Measurements from ENCODE around the gene MAP3K10. TPM values are rescaled to one million over a fixed set of nuclear protein-coding genes. Genes with fewer than 3 reads are reported as not detected.
A peak's percentile ranks its signal among the peaks of the same experiment; 100 is the strongest.
"Not testable (repeated sequence)": the region's sequence is repeated elsewhere in the genome, so short reads cannot be mapped to it uniquely, and the experiment has no call there.

The MAP3K10 gene
- total RNA-seq, 1 donor from 2014 or later: 31.4 TPM

DNA sequence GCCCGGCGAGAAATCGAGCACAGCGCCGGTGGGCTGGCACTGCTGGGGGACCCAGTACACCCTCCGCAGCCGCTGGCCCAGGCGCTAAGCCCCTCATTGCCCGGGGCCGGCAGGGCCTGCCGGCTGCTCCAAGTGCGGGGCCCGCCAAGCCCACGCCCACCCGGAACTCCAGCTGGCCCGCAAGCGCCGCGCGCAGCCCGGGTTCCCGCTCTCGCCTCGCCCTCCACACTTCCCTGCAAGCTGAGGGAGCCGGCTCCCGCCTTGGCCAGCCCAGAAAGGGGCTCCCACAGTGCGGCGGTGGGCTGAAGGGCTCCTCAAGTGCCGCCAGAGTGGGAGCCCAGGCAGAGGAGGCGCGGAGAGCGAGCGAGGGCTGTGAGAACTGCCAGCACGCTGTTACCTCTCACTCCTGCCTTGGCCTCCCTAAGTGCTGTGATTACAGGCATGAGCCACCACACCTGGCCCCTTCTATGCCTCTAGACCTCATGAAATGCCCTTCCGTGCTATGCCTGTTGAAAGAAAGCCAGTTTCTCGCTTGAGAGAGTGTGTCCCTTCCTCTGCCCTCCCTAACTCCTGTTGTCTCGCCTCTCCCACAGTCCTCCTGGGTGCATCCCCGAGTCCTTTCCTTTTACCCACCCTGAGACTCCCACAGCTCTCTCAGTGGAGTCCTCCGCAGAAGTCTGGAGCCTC, 20.8 kb upstream of the MAP3K10 start:
- DNase-seq (ENCODE audit: low spot score in 2 of 2); FAIRE-seq: not testable (repeated sequence)

DNA sequence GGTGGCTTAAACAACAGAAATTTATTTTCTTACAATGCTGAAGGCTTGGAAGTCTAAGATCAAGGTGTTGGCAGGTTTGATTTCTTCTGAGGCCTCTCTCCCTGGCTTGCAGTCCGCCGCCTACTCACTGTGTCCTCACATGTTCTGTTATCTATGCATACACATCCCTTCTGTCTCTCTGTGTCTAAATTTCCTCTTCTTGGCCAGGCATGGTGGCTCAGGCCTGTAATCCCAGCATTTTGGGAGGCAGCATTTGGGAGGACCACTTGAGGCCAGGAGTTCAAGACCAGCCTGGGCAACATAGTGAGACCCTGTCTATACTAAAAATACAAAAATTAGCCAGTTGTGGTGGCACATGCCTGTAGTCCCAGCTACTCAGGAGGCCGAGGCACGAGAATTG, 19.9 kb upstream of the MAP3K10 start:
- FAIRE-seq; DNase-seq (ENCODE audit: low spot score in 2 of 2): not testable (repeated sequence)

DNA sequence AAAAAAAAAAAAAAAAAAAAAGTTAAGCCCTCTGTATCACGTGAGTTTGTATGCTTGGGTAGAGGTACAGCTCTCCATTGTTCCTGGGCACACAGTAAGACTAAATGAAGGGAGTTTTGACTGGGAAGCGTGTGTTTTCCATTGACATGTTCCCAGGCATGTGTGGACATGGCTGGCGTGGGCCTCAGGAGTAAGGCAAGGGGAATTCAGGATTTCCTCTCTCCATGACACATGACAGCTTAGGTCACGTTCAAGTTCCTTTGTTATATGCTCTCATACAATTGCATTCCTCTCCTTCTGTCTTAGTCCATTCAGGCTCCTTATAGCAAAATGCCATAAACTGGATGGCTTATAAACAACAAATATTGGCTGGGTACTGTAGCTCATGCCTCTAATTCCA, 17.1 kb upstream of the MAP3K10 start:
- DNase-seq (ENCODE audit: low spot score in 2 of 2) (no peak), FAIRE-seq (no peak)

DNA sequence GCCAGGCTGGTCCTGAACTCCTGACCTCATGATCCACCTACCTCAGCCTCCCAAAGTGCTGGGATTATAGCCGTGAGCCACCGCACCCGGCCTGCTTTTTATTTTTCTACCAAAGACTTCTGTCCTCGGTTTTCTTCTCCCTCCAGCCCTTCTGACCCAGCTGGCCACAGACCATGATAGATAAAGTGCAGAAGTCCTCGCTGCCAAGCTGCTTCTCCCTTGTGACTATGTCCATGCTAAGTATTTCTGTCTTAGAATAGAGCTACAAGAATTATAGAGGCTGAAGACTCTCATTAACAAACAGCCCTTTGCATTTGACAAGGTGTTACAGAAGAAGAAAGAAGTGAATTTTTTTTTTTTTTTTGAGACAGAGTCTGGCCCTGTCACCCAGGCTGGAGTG, 15.4 kb upstream of the MAP3K10 start:
- DNase-seq (ENCODE audit: low spot score in 2 of 2): no peak
- FAIRE-seq: no peak

DNA sequence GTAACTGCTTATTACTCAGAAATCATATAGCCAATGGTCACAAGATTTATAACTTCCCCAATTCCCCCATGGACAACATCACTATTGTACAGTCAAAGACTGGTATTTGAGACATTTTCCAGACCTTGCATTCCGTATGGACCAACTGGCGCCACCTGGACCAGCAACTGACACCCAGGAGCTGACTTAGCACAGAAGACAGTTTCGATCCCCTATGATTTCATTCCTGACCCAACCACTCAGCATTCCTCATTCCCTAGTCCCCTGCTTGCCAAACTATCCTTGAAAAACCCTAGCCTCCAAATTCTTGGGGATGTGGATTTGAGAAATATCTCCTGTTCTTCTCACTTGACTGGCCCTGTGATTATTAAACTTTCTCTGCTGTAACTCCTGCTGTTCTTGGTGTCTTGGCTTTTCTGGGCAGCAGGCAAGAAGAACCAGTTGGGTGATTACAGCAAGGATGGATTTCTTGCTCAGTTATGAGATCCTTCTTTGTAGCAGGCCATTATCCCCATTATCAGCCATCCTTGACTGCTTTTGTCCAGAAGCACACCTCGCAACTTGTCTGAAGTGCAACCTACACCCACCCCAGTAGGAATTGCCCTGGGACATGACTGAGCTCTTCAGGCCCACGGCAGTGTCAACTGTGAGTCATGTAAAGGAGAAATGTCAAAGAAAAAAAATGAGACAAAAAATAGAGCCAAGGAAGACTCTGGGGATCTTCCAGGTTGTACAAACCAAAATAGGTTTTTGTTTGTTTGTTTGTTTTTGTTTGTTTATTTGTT, 13.7 kb upstream of the MAP3K10 start:
- FAIRE-seq (no peak), DNase-seq (ENCODE audit: low spot score in 2 of 2) (no peak)

DNA sequence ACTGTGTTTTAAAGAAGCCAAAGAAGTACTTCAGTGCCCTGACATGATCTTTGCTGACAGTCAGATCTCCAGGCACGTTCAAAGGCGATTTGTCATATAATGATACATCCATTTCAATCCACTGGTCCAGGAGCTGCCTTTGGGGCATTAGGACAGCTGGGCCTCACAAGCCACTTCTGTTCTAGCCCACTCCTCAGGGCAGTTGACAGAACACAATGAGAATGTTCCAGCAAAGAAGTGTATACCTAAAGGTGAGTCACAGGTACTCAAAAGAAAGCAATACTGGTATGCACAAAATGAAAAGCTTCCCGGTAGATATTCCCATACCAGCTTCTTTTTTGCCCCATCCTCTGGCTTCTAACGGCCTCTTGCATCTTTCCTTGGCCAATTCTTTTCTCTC, 12.5 kb upstream of the MAP3K10 start:
- no peak for DNase-seq (ENCODE audit: low spot score in 2 of 2)

DNA sequence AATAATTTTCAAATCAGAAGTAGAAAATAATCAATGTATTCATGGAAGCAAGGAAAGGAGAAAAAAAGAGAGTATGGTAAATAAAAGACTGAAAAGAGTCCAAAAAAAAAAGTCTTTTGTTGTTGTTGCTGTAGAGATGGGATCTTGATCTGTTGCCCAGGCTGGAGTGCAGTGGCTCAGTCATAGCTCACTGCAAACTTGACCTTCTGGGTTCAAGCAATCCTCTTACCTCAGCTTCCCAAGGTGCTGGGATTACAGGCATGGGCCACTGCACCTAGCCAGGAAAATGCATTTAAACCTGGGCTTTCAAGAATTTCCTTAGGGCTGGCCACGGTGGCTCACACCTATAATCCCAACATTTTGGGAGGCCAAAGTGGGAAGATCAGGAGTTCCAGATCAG, 7.0 kb upstream of the MAP3K10 start:
- no peak for FAIRE-seq
- DNase-seq (ENCODE audit: low spot score in 2 of 2): no peak

More for the DNA sequence above, 12.5 kb upstream of the MAP3K10 start:
- FAIRE-seq: no peak

DNA sequence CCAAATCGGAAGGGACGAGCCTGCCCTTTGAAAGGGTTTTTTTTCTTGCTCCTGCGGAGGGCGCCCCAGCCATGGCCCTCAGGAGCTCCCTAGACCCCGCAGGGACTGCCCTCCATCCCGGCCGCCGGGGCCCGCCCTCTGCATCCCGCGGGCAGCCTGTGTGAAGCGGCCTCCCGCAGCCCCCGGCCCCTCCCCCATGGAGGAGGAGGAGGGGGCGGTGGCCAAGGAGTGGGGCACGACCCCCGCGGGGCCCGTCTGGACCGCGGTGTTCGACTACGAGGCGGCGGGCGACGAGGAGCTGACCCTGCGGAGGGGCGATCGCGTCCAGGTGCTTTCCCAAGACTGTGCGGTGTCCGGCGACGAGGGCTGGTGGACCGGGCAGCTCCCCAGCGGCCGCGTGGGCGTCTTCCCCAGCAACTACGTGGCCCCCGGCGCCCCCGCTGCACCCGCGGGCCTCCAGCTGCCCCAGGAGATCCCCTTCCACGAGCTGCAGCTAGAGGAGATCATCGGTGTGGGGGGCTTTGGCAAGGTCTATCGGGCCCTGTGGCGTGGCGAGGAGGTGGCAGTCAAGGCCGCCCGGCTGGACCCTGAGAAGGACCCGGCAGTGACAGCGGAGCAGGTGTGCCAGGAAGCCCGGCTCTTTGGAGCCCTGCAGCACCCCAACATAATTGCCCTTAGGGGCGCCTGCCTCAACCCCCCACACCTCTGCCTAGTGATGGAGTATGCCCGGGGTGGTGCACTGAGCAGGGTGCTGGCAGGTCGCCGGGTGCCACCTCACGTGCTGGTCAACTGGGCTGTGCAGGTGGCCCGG, 815 bp downstream of the MAP3K10 start:
- FAIRE-seq: no peak

DNA sequence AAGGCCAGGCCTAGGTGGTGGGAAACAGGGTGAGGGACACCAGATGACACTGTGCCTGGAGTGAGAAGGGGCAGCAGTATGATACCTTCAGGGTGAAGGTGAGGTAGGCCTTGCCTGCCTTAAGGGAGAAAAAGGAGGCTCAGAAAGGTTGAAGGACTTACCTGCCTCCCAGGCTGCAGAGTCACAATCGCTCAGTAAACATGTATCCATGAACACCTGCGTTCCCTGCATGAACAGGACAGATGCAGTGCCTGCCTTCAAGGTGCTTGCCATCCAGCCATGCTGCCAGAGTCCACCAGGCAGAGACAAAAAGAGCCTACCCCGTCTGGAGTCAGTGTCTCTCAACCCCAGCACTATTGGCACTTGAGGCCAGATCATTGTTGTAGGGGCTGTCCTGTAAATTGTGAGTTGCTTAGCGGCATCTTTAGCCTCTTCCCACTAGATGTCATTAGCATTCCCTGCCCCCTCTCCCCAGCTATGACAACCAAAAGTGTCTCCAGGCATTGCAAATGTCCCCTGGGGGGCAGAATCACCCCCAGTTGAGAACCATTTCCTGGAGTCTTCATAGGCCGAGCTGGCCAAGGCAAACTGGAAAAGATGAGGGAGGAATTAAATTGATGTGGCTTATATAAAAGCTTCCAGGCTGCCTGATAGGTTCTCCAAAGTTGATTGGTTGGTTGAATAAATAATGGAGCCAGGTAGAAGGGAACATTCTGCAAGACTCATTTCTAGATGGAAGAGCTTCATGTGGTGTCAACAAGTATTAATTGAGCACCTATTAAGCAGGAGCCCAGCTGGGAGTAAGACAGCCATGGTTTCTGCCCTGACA, 1.7 kb downstream of the MAP3K10 start:
- DNase-seq (ENCODE audit: low spot score in 2 of 2) (no peak), FAIRE-seq (no peak)

More for the DNA sequence above, 815 bp downstream of the MAP3K10 start:
- peak in 1 of 2 donors; percentile 50 for DNase-seq (ENCODE audit: low spot score in 2 of 2)

DNA sequence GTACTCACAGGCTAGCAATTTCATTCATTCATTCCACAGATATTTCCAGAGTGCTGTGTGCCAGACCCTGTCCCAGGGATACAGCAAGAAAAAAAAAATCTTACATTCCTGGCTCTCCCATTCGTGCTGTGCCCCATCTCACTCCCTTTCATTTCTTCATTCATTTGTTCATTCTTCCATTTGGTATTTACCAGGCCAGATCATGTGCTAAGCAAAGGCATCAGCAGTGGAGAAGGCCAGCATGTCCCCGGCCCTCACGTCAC, 2.3 kb downstream of the MAP3K10 start:
- no peak for FAIRE-seq
- no peak for DNase-seq (ENCODE audit: low spot score in 2 of 2)

DNA sequence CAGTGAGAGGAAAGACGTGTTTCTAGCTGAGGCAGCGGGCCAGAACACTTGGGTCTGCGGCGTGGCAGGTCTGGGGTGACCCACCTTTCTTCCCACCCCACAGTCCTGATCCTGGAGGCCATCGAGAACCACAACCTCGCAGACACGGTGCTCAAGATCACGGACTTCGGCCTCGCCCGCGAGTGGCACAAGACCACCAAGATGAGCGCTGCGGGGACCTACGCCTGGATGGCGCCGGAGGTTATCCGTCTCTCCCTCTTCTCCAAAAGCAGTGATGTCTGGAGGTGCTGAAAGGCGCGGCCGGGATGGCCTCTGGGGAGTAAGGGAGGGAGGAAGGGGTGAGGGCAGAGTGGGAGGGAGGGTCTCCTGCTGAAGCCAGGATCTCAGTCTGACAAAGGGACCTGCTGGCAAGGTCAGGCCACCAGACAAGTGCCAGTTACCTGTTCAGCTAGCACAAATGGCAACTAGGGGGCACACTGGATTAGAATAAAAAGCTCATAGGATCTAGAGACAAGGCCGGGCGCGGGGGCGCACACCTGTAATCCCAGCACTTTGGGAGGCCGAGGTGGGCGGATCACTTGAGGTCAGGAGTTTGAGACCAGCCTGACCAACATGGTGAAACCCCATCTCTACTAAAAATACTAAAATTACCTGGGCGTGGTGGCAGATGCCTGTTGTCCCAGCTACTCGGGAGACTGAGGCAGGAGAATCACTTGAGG, 7.2 kb downstream of the MAP3K10 start:
- DNase-seq (ENCODE audit: low spot score in 2 of 2): no peak
- no peak for FAIRE-seq

DNA sequence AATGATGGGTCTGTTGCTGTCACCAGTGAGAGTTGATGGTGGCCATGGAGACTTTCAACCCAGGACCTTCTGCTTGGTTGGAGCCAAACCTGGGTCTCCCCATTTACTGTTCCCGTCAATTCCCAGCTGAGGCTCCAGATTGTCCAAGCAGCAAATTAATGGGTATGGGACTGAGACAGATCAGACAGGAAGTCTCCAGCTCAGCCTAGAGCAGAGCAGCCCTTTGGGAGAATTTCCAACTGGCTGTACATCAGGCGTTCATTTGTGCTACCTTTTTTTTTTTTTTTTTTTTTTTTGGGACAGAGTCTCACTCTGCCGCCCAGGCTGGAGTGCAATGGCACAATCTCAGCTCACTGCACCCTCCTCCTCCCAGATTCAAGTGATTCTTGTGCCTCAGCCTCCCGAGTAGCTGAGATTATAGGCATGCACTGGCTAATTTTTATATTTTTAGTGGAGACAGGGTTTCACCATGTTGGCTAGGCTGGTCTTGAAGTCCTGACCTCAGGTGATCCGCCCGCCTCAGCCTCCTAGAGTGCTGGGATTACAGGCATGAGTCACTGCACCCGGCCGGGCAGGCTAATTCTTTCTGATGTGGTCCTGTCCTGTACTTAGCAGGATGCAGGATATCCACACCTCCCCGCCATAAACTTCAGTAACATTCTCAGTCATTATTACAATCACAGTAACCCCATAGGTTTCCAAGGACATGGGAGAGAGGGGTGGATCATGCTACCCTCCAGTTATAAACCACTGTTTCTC, 9.3 kb downstream of the MAP3K10 start:
- FAIRE-seq (no peak), DNase-seq (ENCODE audit: low spot score in 2 of 2) (no peak)

DNA sequence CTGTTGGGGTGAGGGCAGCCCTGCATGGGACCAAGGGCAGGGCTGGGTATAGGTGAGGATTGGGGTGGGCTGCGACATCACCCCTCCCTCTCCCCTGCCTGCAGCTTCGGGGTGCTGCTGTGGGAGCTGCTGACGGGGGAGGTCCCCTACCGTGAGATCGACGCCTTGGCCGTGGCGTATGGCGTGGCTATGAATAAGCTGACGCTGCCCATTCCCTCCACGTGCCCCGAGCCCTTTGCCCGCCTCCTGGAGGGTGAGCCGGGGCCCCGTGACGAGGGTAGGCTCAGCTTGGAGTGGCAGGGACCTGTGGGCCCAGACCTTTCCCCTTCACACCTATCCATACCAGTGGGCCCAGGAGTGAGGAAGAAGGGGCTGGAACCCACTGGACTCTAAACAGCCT, 13.2 kb downstream of the MAP3K10 start:
- FAIRE-seq (no peak), DNase-seq (ENCODE audit: low spot score in 2 of 2) (no peak)

DNA sequence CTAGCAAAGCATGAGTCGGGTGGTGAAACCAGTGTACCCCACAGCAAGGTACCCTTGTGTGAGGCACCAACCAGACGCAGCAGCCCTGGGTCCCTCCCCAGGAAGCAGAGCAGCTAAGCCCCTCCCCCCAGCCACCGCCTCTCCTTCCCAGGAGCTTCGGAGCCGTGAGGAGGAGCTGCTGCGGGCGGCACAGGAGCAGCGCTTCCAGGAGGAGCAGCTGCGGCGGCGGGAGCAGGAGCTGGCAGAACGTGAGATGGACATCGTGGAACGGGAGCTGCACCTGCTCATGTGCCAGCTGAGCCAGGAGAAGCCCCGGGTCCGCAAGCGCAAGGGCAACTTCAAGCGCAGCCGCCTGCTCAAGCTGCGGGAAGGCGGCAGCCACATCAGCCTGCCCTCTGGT, 14.5 kb downstream of the MAP3K10 start:
- FAIRE-seq (no peak), DNase-seq (ENCODE audit: low spot score in 2 of 2) (no peak)

DNA sequence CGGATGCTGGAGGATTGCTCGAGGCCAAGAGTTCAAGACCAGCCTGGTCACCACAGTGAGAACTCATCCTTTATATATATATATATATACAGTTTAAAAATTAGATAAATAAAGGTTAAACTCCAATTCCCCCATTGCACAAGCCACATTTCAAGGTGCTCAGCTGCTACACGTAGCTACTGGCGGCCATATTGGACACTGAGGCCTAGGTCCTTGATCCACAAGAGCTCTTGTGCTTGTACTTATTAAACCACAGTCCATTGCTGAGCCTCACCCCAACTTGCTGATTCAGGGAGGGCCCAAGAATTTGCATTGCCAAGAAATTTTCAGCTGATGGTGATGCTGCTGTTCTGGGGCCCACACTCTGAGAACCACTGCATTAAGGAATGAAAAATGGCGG, 17.4 kb downstream of the MAP3K10 start:
- DNase-seq (ENCODE audit: low spot score in 2 of 2) (no peak), FAIRE-seq (no peak)

DNA sequence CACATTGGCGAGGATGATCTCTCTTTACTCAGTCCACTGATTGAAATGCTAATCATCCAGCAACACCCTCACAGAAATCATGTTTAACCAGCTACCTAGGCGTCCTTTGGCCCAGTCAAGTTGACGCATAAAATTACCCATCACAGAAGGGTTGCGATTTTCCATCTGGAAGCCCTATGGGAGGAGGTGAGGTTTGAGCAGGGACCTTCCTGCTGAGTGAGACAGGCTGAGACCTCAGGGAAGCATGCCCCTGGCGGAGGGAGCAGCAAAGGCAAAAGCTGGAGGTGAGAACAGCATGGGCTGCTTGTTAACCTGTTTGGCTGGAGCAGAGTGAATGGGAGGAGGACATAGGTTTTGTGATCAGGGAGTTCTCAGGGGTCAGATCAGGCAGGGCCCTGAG, 19.7 kb downstream of the MAP3K10 start:
- no peak for FAIRE-seq

DNA sequence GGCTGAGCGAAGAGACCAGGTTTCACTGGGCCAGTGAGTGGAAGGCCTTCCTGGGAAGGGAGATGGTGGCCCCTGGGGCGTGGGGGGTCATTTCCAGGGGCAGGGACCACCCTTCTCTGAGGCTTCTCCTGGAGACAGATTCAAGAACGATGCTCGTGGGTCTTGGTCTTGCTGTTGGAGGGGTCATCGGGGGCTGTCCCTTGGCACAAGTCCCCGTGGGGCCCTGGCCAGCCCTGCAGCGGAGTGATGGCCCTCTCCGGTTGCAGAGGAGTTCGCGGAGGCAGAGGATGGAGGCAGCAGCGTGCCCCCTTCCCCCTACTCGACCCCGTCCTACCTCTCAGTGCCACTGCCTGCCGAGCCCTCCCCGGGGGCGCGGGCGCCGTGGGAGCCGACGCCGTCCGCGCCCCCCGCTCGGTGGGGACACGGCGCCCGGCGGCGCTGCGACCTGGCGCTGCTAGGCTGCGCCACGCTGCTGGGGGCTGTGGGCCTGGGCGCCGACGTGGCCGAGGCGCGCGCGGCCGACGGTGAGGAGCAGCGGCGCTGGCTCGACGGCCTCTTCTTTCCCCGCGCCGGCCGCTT, 22.1 kb downstream of the MAP3K10 start:
- no peak for DNase-seq (ENCODE audit: low spot score in 2 of 2)
- no peak for FAIRE-seq

More for the DNA sequence above, 19.7 kb downstream of the MAP3K10 start:
- DNase-seq (ENCODE audit: low spot score in 2 of 2): no peak

DNA sequence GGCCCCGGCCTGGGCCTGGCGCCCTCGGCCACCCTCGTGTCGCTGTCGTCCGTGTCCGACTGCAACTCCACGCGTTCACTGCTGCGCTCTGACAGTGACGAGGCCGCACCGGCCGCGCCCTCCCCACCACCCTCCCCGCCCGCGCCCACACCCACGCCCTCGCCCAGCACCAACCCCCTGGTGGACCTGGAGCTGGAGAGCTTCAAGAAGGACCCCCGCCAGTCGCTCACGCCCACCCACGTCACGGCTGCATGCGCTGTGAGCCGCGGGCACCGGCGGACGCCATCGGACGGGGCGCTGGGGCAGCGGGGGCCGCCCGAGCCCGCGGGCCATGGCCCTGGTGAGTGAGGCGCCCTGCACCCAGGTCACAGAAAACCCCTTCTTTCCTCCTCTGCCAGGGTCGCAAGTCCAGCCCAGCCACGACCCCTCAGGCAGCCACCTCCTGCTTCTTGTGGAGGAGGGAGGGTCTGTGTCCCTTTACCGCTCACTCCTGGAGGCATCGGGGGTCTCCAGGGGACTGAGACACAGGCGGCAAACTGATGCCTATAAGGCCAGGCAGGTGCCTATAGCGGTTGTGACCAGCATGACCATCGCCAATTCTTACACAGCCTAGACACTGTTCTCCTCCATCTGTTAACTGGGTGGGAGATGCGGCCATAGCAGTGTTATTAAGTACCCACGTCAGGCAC, 22.8 kb downstream of the MAP3K10 start:
- no peak for DNase-seq (ENCODE audit: low spot score in 2 of 2)
- no peak for FAIRE-seq
